Ovary (tissue), 9 donors: ENCODE data around the gene CPHXL2. TPM values are rescaled to one million over a fixed set of nuclear protein-coding genes. Genes with fewer than 3 reads are reported as not detected.

ENCODE experiments used
- DNase-seq, 5 donors: peaks; one replicate each; pipeline ENCODE4 v3.0.0-alpha.2; 2019 to 2020
- H3K27ac ChIP-seq, 2 donors: fragments of 200-600 bp; one replicate each; pipeline versions ENCODE4 v1.5.1 to v1.8.0; 2019 to 2022
- H3K27me3 ChIP-seq: fragments of 200-600 bp; one replicate; pipeline ENCODE4 v1.8.0; 2022
- H3K36me3 ChIP-seq: fragments of 200-600 bp; sonication (generic); one replicate; pipeline ENCODE4 v1.5.1; 2019
- H3K4me1 ChIP-seq: one replicate; pipeline ENCODE4 v1.8.1; 2013; ENCODE audit warnings: mild to moderate bottlenecking, moderate library complexity; ENCODE audit not compliant: insufficient read depth
- H3K4me3 ChIP-seq: fragments of 200-600 bp; sonication (generic); one replicate; pipeline ENCODE4 v1.5.1; 2017
- H3K9me3 ChIP-seq, 2 donors: fragments of 200-600 bp in 1 of 2; sonication (generic) in 1 of 2; one replicate each; pipeline versions ENCODE4 v1.5.1 to v1.8.1; 2013 to 2019; ENCODE audit warnings: mild to moderate bottlenecking in 1 of 2, moderate library complexity in 1 of 2
- CTCF ChIP-seq, 3 donors: fragments of 450-650 bp in 2 of 3; fragments of 200-600 bp in 1 of 3; IDR thresholded peaks; one replicate each; pipeline versions ENCODE4 v1.5.1 to v1.8.0; 2016 to 2022; ENCODE audit warnings: antibody characterized with exemption in 3 of 3, mild to moderate bottlenecking in 1 of 3
- EP300 ChIP-seq: sonication (generic); formaldehyde crosslinking; IDR thresholded peaks from one replicate; pipeline ENCODE4 v1.6.1; 2017; ENCODE audit warnings: antibody characterized with exemption
- POLR2A ChIP-seq: fragments of 450-650 bp; IDR thresholded peaks from one replicate; pipeline ENCODE4 v1.6.1; 2017; ENCODE audit warnings: antibody characterized with exemption, mild to moderate bottlenecking, moderate library complexity
- WGBS, 3 donors: extraction: QIAGEN DNeasy Blood & Tissue Kit in 1 of 3; methylation state at CpG; one replicate each; pipeline versions ENCODE4 v1.1.5 to v1.1.7; 2013 to 2017; 5-methylcytosine and 5-hydroxymethylcytosine counted together
- intact Hi-C, 4 donors: fragments of 100-400 bp; cut with DNase I; formaldehyde crosslinking; loops; one replicate each; pipeline versions ENCODE4 v1.11.0 to v1.15.1; 2022 to 2023
- polyA plus RNA-seq, 2 donors: library from polyadenylated mRNA; stranded (reverse); fragments of 200-250 nt in 1 of 2; fragments of 350-450 nt in 1 of 2; fragmentation: Illumina TruSeq in 1 of 2; extraction: RNeasy Lipid Tissue Mini Kit (QIAGEN cat#74804) in 1 of 2; gene quantifications; one replicate each; pipeline ENCODE4 v1.2.3, GENCODE V29; 2013 to 2014
- total RNA-seq, 7 donors: library from RNA; depleted of rRNA in 2 of 7; stranded (reverse); fragments of >200 nt in 2 of 7; fragmentation: NEBNext Ultra II Directional in 3 of 7; extraction: Animal tissue kit (Norgen Biotek cat#: 25700) in 3 of 7; gene quantifications; one replicate each; pipeline versions ENCODE4 v1.1.0 to v1.2.4, GENCODE V29; 2016 to 2023
- donor health status: DM: no; HTN: no; CAD: no; lungs with moderate emphysema.
- donor health status: DM: no; HTN: no; CAD: no.
- donor health status: Bipolar disorder and iron deficiency.
- donor health status: DM: yes; HTN: yes; CAD: no.
- donor health status: DM: no; HTN: no; CAD: no.
- donor health status: DM: yes; HTN: yes; CAD: no.

The CPHXL2 gene
- total and polyA plus RNA-seq, 9 donors, result not detected

DNA sequence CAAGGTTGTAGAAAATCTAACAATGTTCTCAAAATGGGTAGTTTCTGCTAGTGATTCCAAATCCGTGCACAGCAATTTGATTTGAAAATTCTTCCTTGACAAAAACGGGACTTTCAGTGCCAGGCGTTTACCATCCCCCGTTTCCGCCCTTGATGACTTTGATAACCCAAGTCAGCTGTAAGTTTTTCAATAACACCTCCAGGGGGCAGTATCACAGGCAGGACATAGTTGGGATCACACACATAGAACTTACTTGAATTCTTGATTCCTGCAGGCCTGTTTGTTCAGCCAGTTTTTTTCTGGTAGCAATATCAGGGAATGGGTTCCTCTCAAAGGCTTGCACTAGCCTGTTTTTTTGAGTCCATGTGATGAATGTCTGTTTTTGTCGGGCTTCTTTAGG is 18.9 kb upstream of the CPHXL2 start:
- Histone ChIP-seq H3K27ac (no peak overlapping the region), H3K4me3 (no peak overlapping the region), H3K4me1 (no peaks in the 10 kb centered on the region), H3K9me3 (no peaks in the 10 kb centered on the region), H3K27me3 (no peaks in the 10 kb centered on the region), H3K36me3 (no peaks in the 10 kb centered on the region)
- TF ChIP-seq CTCF (IDR thresholded peaks at IDR 0.05), result no peak
- TF ChIP-seq POLR2A, result no peak
- no peak for TF ChIP-seq EP300
- WGBS, 3 donors, result 77 to 84% (median 79%) methylated on average over 6 of the region's 6 CpGs
- no peak for DNase-seq
- intact Hi-C loops, result no loop called here

DNA sequence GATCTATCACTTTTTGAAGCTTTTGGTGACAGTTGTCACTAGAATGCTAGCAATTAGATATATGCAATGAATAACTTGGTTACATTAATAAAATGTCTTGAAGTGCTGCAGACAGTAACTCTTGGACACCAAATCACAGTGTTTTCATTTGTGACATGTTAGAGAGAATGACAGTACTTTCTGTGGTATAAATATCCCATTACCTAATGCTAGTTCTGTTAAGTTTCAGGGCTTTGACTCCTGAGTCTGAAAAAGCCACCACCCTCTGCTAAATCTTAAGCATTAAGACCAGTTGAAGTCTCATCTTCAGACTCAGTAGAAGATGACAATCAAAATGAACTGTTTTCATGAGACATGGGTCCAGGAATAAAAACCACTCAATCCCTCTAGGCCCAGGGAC is 10.6 kb upstream of the CPHXL2 start:
- intact Hi-C loops, result no loop called here

GRCh38 chr16:75682308-75682707 is 5.5 kb upstream of the CPHXL2 start:
- intact Hi-C loops, result no loop called here
- no peak overlapping the region for H3K27ac ChIP-seq

More for the DNA sequence above, 10.6 kb upstream of the CPHXL2 start:
- no peaks in the 10 kb centered on the region for H3K4me1 ChIP-seq
- H3K4me3 ChIP-seq, result no peak overlapping the region
- H3K27me3 ChIP-seq, result no peaks in the 10 kb centered on the region
- TF ChIP-seq CTCF (IDR thresholded peaks at IDR 0.05), result no peak
- no peak for TF ChIP-seq POLR2A
- TF ChIP-seq EP300, result no peak
- DNase-seq, result no peak
- H3K27ac ChIP-seq, result no peak overlapping the region
- no peaks in the 10 kb centered on the region for H3K9me3 ChIP-seq
- H3K36me3 ChIP-seq, result no peaks in the 10 kb centered on the region

DNA sequence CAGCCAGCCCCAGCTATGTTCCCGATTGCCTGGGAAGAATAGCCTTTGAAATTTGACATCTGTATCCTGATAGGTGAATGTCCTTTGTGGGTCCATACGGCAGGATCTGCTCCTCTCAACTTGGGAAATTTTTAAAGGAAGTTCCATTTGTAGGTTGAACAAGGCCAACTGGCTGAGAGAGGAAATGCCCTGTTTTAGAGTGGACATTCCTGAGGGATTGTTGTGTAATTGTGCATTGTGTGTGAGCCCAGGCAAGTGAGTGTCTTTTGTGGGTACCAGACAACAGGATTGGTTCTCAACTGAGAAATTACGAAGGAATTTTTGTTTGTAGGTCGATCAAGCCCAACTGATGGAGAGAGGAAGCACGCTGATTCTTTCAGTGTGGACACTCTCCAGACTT is 2.6 kb upstream of the CPHXL2 start:
- no peak for DNase-seq
- no peaks in the 10 kb centered on the region for H3K27me3 ChIP-seq
- no peaks in the 10 kb centered on the region for H3K4me1 ChIP-seq
- 79 to 84% (median 81%) methylated on average over 5 of the region's 5 CpGs for WGBS, 3 donors
- no peaks in the 10 kb centered on the region for H3K36me3 ChIP-seq
- no peak overlapping the region for H3K27ac ChIP-seq
- no peak overlapping the region for H3K4me3 ChIP-seq
- intact Hi-C loops, result no loop called here
- TF ChIP-seq POLR2A (no peak), EP300 (no peak), CTCF (IDR thresholded peaks at IDR 0.05) (no peak)
- H3K9me3 ChIP-seq, result no peaks in the 10 kb centered on the region

More at GRCh38 chr16:75682308-75682707, 5.5 kb upstream of the CPHXL2 start:
- DNase-seq, result no peak
- TF ChIP-seq POLR2A, result no peak
- no peak for TF ChIP-seq CTCF (IDR thresholded peaks at IDR 0.05)
- TF ChIP-seq EP300, result no peak
- Histone ChIP-seq H3K9me3 (no peaks in the 10 kb centered on the region), H3K4me1 (no peaks in the 10 kb centered on the region), H3K4me3 (no peak overlapping the region), H3K27me3 (no peaks in the 10 kb centered on the region), H3K36me3 (no peaks in the 10 kb centered on the region)
- 90 to 92% (median 91%) methylated on average over 14 of the region's 14 CpGs for WGBS, 3 donors

- H3K27ac ChIP-seq, result no peak overlapping the region
- no peak for DNase-seq
- no peaks in the 10 kb centered on the region for H3K27me3 ChIP-seq
- intact Hi-C loops, result loop anchor here in 1 of 4 donors (10.0 kb wide), 1 partner anchor 257 kb away; no protein-coding TSS in a partner anchor
- no peaks in the 10 kb centered on the region for H3K36me3 ChIP-seq
- no peak overlapping the region for H3K4me3 ChIP-seq
- TF ChIP-seq EP300, result no peak
- no peak for TF ChIP-seq POLR2A
- no peak for TF ChIP-seq CTCF (IDR thresholded peaks at IDR 0.05)
- H3K4me1 ChIP-seq, result no peaks in the 10 kb centered on the region
- H3K9me3 ChIP-seq, result no peaks in the 10 kb centered on the region
These were observed 9.3 kb downstream of the CPHXL2 start for GRCh38 chr16:75667503-75667902.
